Keratinocyte (primary cell): ENCODE measurements around the gene TRPV2. TPM values are rescaled to one million over a fixed set of nuclear protein-coding genes. Genes with fewer than 3 reads are reported as not detected.

Experiments used
- DNase-seq: peaks from one replicate; pipeline ENCODE4 v3.0.0-alpha.2; 2011; ENCODE audit warnings: low read depth, missing footprints, low spot score
- FAIRE-seq: peaks from 2 replicates; lab custom pipeline; 2011; peaks lifted over from hg19 to GRCh38; lab: Jason Lieb, UNC
- H2AFZ ChIP-seq: 2 replicates; pipeline ENCODE4 v1.6.0; 2012; ENCODE audit warnings: low read length, control low read depth, inconsistent platforms; ENCODE audit not compliant: control insufficient read depth
- H3K27ac ChIP-seq: 2 replicates; pipeline ENCODE4 v1.5.1; 2011; ENCODE audit warnings: low read length; ENCODE audit not compliant: control insufficient read depth, insufficient read depth
- H3K27me3 ChIP-seq: 3 replicates; pipeline ENCODE4 v1.6.0; 2011; ENCODE audit warnings: low read length; ENCODE audit not compliant: control insufficient read depth, insufficient read depth; ENCODE audit errors: extremely low read depth
- H3K36me3 ChIP-seq, 2 experiments: 2 replicates in 1 of 2; 3 replicates in 1 of 2; pipeline ENCODE4 v1.5.1; 2011; ENCODE audit warnings: low read length in 2 of 2, mild to moderate bottlenecking in 1 of 2; ENCODE audit not compliant: control insufficient read depth in 2 of 2, insufficient read depth in 2 of 2; ENCODE audit errors: extremely low read depth in 1 of 2
- H3K4me1 ChIP-seq: 3 replicates; pipeline ENCODE4 v1.5.1; 2011; ENCODE audit warnings: low read length; ENCODE audit not compliant: control insufficient read depth, insufficient read depth; ENCODE audit errors: extremely low read depth
- H3K4me2 ChIP-seq: 3 replicates; pipeline ENCODE4 v1.6.0; 2011; ENCODE audit warnings: low read depth, low read length; ENCODE audit not compliant: control insufficient read depth, insufficient read depth; ENCODE audit errors: extremely low read depth
- H3K4me3 ChIP-seq, 3 experiments: fragments of 200-600 bp in 1 of 3; sonication (generic) in 1 of 3; 2 replicates in 2 of 3; 3 replicates in 1 of 3; pipeline ENCODE4 v1.5.1; 2011 to 2016; ENCODE audit warnings: low read length in 3 of 3, mild to moderate bottlenecking in 3 of 3, control low read depth in 2 of 3, inconsistent platforms in 1 of 3, low read depth in 1 of 3, mixed read lengths in 1 of 3, mixed run types in 1 of 3, moderate library complexity in 1 of 3; ENCODE audit not compliant: control insufficient read depth in 2 of 3, insufficient read depth in 2 of 3; ENCODE audit errors: extremely low read depth in 1 of 3
- H3K79me2 ChIP-seq: 2 replicates; pipeline ENCODE4 v1.6.0; 2012; ENCODE audit warnings: low read length; ENCODE audit not compliant: control insufficient read depth, insufficient read depth
- H3K9ac ChIP-seq: 3 replicates; pipeline ENCODE4 v1.6.0; 2011; ENCODE audit warnings: low read length; ENCODE audit not compliant: control insufficient read depth, insufficient read depth; ENCODE audit errors: extremely low read depth
- H3K9me1 ChIP-seq: 3 replicates; pipeline ENCODE4 v1.6.0; 2011; ENCODE audit warnings: low read length; ENCODE audit not compliant: control insufficient read depth, insufficient read depth; ENCODE audit errors: extremely low read depth
- H3K9me3 ChIP-seq: 2 replicates; pipeline ENCODE4 v1.5.1; 2012; ENCODE audit warnings: low read depth, low read length; ENCODE audit not compliant: control insufficient read depth
- H4K20me1 ChIP-seq: 3 replicates; pipeline ENCODE4 v1.6.0; 2011; ENCODE audit warnings: low read length; ENCODE audit not compliant: control insufficient read depth, insufficient read depth; ENCODE audit errors: extremely low read depth
- EZH2 ChIP-seq: IDR thresholded peaks from one replicate; pipeline ENCODE4 v1.6.1; 2012; ENCODE audit warnings: inconsistent platforms, mild to moderate bottlenecking, low read length, moderate library complexity
- dilution Hi-C: fragments of 300-500 bp; cut with MboI; formaldehyde crosslinking; loops from one replicate; pipeline ENCODE4 v1.7.0; 2020; ENCODE audit warnings: low sequenced_read_pairs; ENCODE audit not compliant: extremely low pct_ligation_motif_present
- polyA plus RNA-seq, 5 experiments: library from polyadenylated mRNA; depleted of rRNA in 3 of 5; stranded (reverse) in 3 of 5; stranded (forward) in 1 of 5; unstranded in 1 of 5; fragments of >200 nt; gene quantifications; 1 replicate in 1 of 5; 2 replicates in 3 of 5; 3 replicates in 1 of 5; pipeline versions ENCODE4 v1.2.1 to v1.2.3, GENCODE V29; 2011 to 2012; ENCODE audit warnings: missing spikeins in 2 of 5, low read depth in 1 of 5, low replicate concordance in 1 of 5
- TF ChIP-seq, protein P1 (sequence below), 3 experiments: IDR thresholded peaks in 1 of 3; conservative IDR thresholded peaks in 1 of 3; optimal IDR thresholded peaks in 1 of 3; 2 replicates in 2 of 3; 3 replicates in 1 of 3; pipeline versions ENCODE3 to v1.5.1; 2011; ENCODE audit warnings: low read length in 3 of 3, mild to moderate bottlenecking in 3 of 3, moderate library complexity in 2 of 3, control low read depth in 1 of 3, inconsistent platforms in 1 of 3; ENCODE audit not compliant: insufficient read depth in 2 of 3; ENCODE audit errors: extremely low read depth in 1 of 3

Gene TRPV2
- polyA plus RNA-seq, 1 donor (not counting 4 experiments of a cell fraction or from before 2014, with no cell fraction given): 0.09 TPM

DNA sequence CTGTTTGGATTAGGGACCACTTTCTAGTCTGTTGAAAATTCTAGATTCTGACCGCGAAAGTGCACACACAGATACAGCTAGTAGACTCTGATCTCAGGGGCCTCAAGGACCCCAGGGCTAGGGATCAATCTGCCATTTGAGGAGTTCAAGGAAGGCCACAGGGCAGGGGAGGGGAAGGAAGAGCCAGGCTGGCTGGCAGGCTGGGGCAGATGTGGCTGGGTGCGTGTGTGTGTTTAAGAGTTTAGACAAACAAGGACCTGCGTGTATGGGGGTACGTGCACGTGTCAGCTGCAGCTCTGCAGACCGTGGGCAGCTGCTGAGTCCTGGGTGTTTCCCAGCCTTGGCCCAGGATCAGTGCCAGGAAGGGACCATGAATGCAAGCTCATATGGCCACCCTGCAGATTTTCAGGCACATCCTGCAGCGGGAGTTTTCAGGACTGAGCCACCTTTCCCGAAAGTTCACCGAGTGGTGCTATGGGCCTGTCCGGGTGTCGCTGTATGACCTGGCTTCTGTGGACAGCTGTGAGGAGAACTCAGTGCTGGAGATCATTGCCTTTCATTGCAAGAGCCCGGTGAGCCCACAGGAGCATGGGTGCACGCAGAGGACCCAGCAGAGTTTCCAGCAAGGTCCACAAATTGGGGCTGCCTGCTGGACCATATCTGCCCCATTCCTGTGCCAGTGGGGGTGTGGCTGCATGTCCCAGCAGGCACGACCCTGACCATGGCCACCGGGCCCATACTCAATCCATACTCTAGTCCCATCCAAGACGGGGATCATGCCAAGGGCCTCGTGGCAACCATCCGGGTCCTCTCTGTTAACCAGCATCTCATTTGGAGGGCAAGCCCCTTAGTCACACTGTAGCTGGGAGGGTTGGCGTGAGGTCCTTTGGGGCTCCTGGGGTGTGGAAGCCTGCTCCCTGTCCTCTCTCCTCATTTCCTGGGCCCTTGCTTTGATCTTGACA, 10.6 kb downstream of the TRPV2 start:
- dilution Hi-C loops: no loop called here
- H3K27ac ChIP-seq: no peak overlapping the region
- no peak overlapping the region for H3K9ac ChIP-seq
- H3K27me3 ChIP-seq: peaks cover 13% of the 10 kb centered on the region
- no peaks in the 10 kb centered on the region for H3K9me3 ChIP-seq
- H3K4me2 ChIP-seq: no peak overlapping the region
- DNase-seq (no peak), FAIRE-seq (no peak)
- no peaks in the 10 kb centered on the region for H3K79me2 ChIP-seq
- no peaks in the 10 kb centered on the region for H3K36me3 ChIP-seq
- peaks cover 10% of the 10 kb centered on the region for H3K4me1 ChIP-seq
- no peaks in the 10 kb centered on the region for H3K9me1 ChIP-seq
- no peak for TF ChIP-seq EZH2
- TF ChIP-seq, protein P1, sequence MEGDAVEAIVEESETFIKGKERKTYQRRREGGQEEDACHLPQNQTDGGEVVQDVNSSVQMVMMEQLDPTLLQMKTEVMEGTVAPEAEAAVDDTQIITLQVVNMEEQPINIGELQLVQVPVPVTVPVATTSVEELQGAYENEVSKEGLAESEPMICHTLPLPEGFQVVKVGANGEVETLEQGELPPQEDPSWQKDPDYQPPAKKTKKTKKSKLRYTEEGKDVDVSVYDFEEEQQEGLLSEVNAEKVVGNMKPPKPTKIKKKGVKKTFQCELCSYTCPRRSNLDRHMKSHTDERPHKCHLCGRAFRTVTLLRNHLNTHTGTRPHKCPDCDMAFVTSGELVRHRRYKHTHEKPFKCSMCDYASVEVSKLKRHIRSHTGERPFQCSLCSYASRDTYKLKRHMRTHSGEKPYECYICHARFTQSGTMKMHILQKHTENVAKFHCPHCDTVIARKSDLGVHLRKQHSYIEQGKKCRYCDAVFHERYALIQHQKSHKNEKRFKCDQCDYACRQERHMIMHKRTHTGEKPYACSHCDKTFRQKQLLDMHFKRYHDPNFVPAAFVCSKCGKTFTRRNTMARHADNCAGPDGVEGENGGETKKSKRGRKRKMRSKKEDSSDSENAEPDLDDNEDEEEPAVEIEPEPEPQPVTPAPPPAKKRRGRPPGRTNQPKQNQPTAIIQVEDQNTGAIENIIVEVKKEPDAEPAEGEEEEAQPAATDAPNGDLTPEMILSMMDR (optimal IDR thresholded peaks at IDR 0.05 in 1 of 3, IDR thresholded peaks at IDR 0.05 in 1 of 3, conservative IDR thresholded peaks at IDR 0.05 in 1 of 3; ENCODE audit: extremely low read depth in 1 of 3, insufficient read depth in 2 of 3, low read length in 3 of 3): no peak
- H2AFZ ChIP-seq: no peak overlapping the region
- peaks cover 4% of the 10 kb centered on the region for H4K20me1 ChIP-seq
- no peak overlapping the region for H3K4me3 ChIP-seq

DNA sequence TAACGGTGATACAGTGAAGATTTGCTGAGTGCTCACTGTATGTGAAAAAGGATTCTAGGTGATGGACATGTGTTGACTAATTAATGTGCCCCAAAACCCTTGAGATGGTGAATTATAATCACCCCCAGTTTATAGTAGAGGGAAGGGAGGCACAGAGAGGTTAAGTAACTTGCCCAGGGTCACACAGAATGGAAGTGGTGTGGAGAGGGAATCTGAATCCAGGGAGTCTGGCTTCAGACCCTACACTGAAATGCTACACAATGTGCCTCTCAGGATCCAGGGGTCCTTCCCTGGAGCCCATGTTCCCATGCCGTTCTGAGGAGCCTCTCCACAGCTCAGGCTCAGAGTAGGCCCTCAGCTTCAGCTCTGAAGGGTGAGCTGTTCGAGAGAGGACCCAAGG, 11.6 kb downstream of the TRPV2 start:
- dilution Hi-C loops: no loop called here
- no peak for FAIRE-seq

More for the DNA sequence above, 11.6 kb downstream of the TRPV2 start:
- Histone ChIP-seq H2AFZ (no peak overlapping the region), H3K79me2 (no peaks in the 10 kb centered on the region), H4K20me1 (peaks cover 4% of the 10 kb centered on the region), H3K4me1 (peaks cover 10% of the 10 kb centered on the region), H3K9me1 (no peaks in the 10 kb centered on the region), H3K27ac (no peak overlapping the region), H3K36me3 (no peaks in the 10 kb centered on the region), H3K9me3 (no peaks in the 10 kb centered on the region), H3K4me3 (no peak overlapping the region), H3K4me2 (no peak overlapping the region), H3K9ac (no peak overlapping the region), H3K27me3 (peaks cover 13% of the 10 kb centered on the region)
- TF ChIP-seq, protein P1 (optimal IDR thresholded peaks at IDR 0.05 in 1 of 3, IDR thresholded peaks at IDR 0.05 in 1 of 3, conservative IDR thresholded peaks at IDR 0.05 in 1 of 3; ENCODE audit: extremely low read depth in 1 of 3, insufficient read depth in 2 of 3, low read length in 3 of 3): no peak
- no peak for TF ChIP-seq EZH2
- DNase-seq: no peak
